K562 (cell line): ENCODE data around the gene ZNF667. TPM values are rescaled to one million over a fixed set of nuclear protein-coding genes. Genes with fewer than 3 reads are reported as not detected.

Experiments
- ATAC-seq: fragments of 200-7000 bp; cut with Tn5 transposase; 3 replicates; pipeline ENCODE4 v1.9.1; 2020; ENCODE audit warnings: moderate library complexity
- BruUV-seq: library from RNA; stranded (reverse); fragments of 400-500 nt; replicated peaks from 2 replicates; lab custom pipeline; 2021; lab: Mats Ljungman, UMichigan
- CTCF ChIA-PET: fragments of 300-600 bp; formaldehyde crosslinking; extraction: SDS; loops from one replicate; lab custom pipeline; 2021; ENCODE audit warnings: low intra/inter-chr PET ratio; lab: Yijun Ruan, JAX
- POLR2A ChIA-PET: fragments of 300-600, 350-650 bp; sonication (Branson Sonifier 250); formaldehyde crosslinking; extraction: SDS; loops from one replicate; lab custom pipeline; 2021; ENCODE audit warnings: antibody characterized with exemption, inconsistent platforms; lab: Yijun Ruan, JAX
- DNase-seq, 4 experiments: peaks; one replicate each; pipeline versions ENCODE4 v3.0.0 to v3.0.0-alpha.2; 2011 to 2018; ENCODE audit warnings: low spot score in 3 of 4, mixed read lengths in 3 of 4; ENCODE audit errors: extremely low read depth in 1 of 4
- FAIRE-seq: peaks from 2 replicates; lab custom pipeline; 2011; peaks lifted over from hg19 to GRCh38; lab: Jason Lieb, UNC
- H2AFZ ChIP-seq: 2 replicates; pipeline ENCODE4 v1.6.0; 2011; ENCODE audit warnings: low read depth, low read length, control low read depth, inconsistent platforms
- H3K27ac ChIP-seq: fragments of 200-600 bp; 3 replicates; pipeline ENCODE4 v1.8.0; 2011; ENCODE audit warnings: low read depth, mild to moderate bottlenecking, control low read depth, inconsistent platforms, low read length, moderate library complexity, mixed read lengths; ENCODE audit errors: extremely low read depth
- H3K27me3 ChIP-seq, 2 experiments: fragments of 300-600 bp in 1 of 2; 2 replicates in 1 of 2; 3 replicates in 1 of 2; pipeline versions ENCODE4 v1.6.0 to v1.8.0; 2011; ENCODE audit warnings: inconsistent platforms in 2 of 2, low read length in 2 of 2, mild to moderate bottlenecking in 1 of 2, mixed read lengths in 1 of 2, moderate library complexity in 1 of 2; ENCODE audit not compliant: control insufficient read depth in 2 of 2, insufficient read depth in 2 of 2
- H3K36me3 ChIP-seq: fragments of 300-600 bp; 3 replicates; pipeline ENCODE4 v1.8.0; 2011; ENCODE audit warnings: mild to moderate bottlenecking, low read length, inconsistent platforms; ENCODE audit not compliant: control insufficient read depth, insufficient read depth
- H3K4me1 ChIP-seq, 2 experiments: fragments of 200-600 bp in 1 of 2; replicated peaks in 1 of 2; 2 replicates in 1 of 2; 3 replicates in 1 of 2; pipeline versions ENCODE4 v1.5.1 to v1.8.0; 2011; ENCODE audit warnings: inconsistent platforms in 2 of 2, low read length in 2 of 2, mild to moderate bottlenecking in 1 of 2, mixed read lengths in 1 of 2, moderate library complexity in 1 of 2; ENCODE audit not compliant: control insufficient read depth in 2 of 2, insufficient read depth in 2 of 2
- H3K4me2 ChIP-seq: 2 replicates; pipeline ENCODE4 v1.6.1; 2011; ENCODE audit warnings: low read length, control low read depth, inconsistent platforms, mixed read lengths; ENCODE audit not compliant: insufficient read depth
- H3K4me3 ChIP-seq: fragments of 200-600 bp; sonication (generic), shearing (Covaris generic); 2 replicates; pipeline ENCODE4 v1.5.1; 2016; ENCODE audit warnings: control low read depth, inconsistent platforms
- H3K79me2 ChIP-seq: fragments of 200-600 bp; 3 replicates; pipeline ENCODE4 v1.8.0; 2011; ENCODE audit warnings: low read length, inconsistent platforms; ENCODE audit not compliant: control insufficient read depth, insufficient read depth
- H3K9ac ChIP-seq, 2 experiments: 2 replicates each; pipeline versions ENCODE4 v1.6.0 to v1.6.1; 2011; ENCODE audit warnings: low read depth in 2 of 2, low read length in 2 of 2, control low read depth in 1 of 2, inconsistent platforms in 1 of 2, mild to moderate bottlenecking in 1 of 2, mixed read lengths in 1 of 2; ENCODE audit not compliant: insufficient read depth in 1 of 2
- H3K9me1 ChIP-seq: one replicate; pipeline ENCODE4 v1.6.0; 2011; ENCODE audit warnings: inconsistent platforms, mild to moderate bottlenecking, low read length, moderate library complexity; ENCODE audit not compliant: control insufficient read depth, insufficient read depth
- H3K9me3 ChIP-seq: replicated peaks from 2 replicates; pipeline ENCODE4 v1.5.1; 2011; ENCODE audit warnings: low read depth, low read length, inconsistent platforms; ENCODE audit not compliant: control insufficient read depth, insufficient read depth
- H4K20me1 ChIP-seq: replicated peaks from 2 replicates; pipeline ENCODE4 v1.6.1; 2011; ENCODE audit warnings: low read length, inconsistent platforms, mixed read lengths; ENCODE audit not compliant: control insufficient read depth, insufficient read depth
- BCOR ChIP-seq: fragments of 450-650 bp; IDR thresholded peaks from 2 replicates; pipeline ENCODE4 v1.6.1; 2016
- BMI1 ChIP-seq: fragments of 150-350 bp; IDR thresholded peaks from 2 replicates; pipeline ENCODE4 v1.6.1; 2014; ENCODE audit warnings: low read length
- CBX5 ChIP-seq: IDR thresholded peaks from 2 replicates; pipeline ENCODE4 v1.6.1; 2014; ENCODE audit warnings: low read depth, borderline replicate concordance
- ELK3 ChIP-seq: fragments of 450-650 bp; formaldehyde crosslinking; IDR thresholded peaks from 2 replicates; pipeline ENCODE4 v1.4.0; 2020; ENCODE audit warnings: mild to moderate bottlenecking
- MAX ChIP-seq: sonication (generic); formaldehyde crosslinking; IDR thresholded peaks from 2 replicates; pipeline ENCODE4 v1.9.0; 2022; ENCODE audit warnings: mild to moderate bottlenecking, missing genetic modification reagents
- NCOA1 ChIP-seq: fragments of 450-650 bp; IDR thresholded peaks from 2 replicates; pipeline ENCODE4 v1.6.1; 2016; ENCODE audit warnings: low read depth
- PURB ChIP-seq: sonication (generic); formaldehyde crosslinking; IDR thresholded peaks from 2 replicates; pipeline ENCODE4 v1.9.0; 2021; ENCODE audit warnings: low read depth, mild to moderate bottlenecking, missing genetic modification reagents
- SIN3A ChIP-seq, 2 experiments: fragments of 150-350 bp in 1 of 2; IDR thresholded peaks; 2 replicates each; pipeline ENCODE4 v1.6.1; 2011 to 2016; ENCODE audit warnings: borderline replicate concordance in 2 of 2, low read depth in 2 of 2, low read length in 2 of 2, mild to moderate bottlenecking in 2 of 2, moderate library complexity in 2 of 2; ENCODE audit not compliant: control insufficient read depth in 1 of 2
- SMARCA5 ChIP-seq: fragments of 450-650 bp; IDR thresholded peaks from 2 replicates; pipeline ENCODE4 v1.6.1; 2016
- SMARCB1 ChIP-seq: IDR thresholded peaks from 2 replicates; pipeline ENCODE4 v1.6.1; 2011; ENCODE audit warnings: improper control_type of control experiment, low read depth; ENCODE audit not compliant: insufficient read length
- STAT5A ChIP-seq: IDR thresholded peaks from 2 replicates; pipeline ENCODE4 v1.6.1; 2012; ENCODE audit warnings: low read length, inconsistent platforms, borderline replicate concordance
- TCF7L2 ChIP-seq: fragments of 150-350 bp; IDR thresholded peaks from 2 replicates; pipeline ENCODE4 v1.6.1; 2016; ENCODE audit warnings: low read depth, mild to moderate bottlenecking, low read length, moderate library complexity
- THAP12 ChIP-seq: fragments of 250-450 bp; sonication (Bioruptor Pico); IDR thresholded peaks from 2 replicates; pipeline ENCODE4 v1.9.0; 2021; ENCODE audit warnings: mild to moderate bottlenecking, inconsistent platforms
- THRAP3 ChIP-seq: fragments of 450-650 bp; IDR thresholded peaks from 2 replicates; pipeline ENCODE4 v1.6.1; 2016; ENCODE audit warnings: mild to moderate bottlenecking, inconsistent platforms, borderline replicate concordance
- TSC22D4 ChIP-seq: fragments of 450-650 bp; IDR thresholded peaks from 2 replicates; pipeline ENCODE4 v1.6.1; 2016; ENCODE audit warnings: missing genetic modification characterization, missing biosample characterization, control low read depth
- ZFPM2 ChIP-seq: fragments of 250-450 bp; sonication (Bioruptor Pico); IDR thresholded peaks from 2 replicates; pipeline ENCODE4 v1.5.1; 2022; ENCODE audit warnings: mild to moderate bottlenecking
- WGBS: fragments of 100-300 bp; shearing (Covaris generic); methylation state at CpG from one replicate; pipeline ENCODE4 v1.1.6; 2016; ENCODE audit warnings: low coverage, mixed read lengths; ENCODE audit not compliant: insufficient coverage; ENCODE audit errors: missing lambda C conversion rate; 5-methylcytosine and 5-hydroxymethylcytosine counted together
- in situ Hi-C: fragments of 300-500 bp; cut with MboI; formaldehyde crosslinking; loops from 4 replicates; pipeline ENCODE4 v1.15.0; 2018; ENCODE audit warnings: inconsistent platforms, mixed read lengths
- intact Hi-C: fragments of 100-400 bp; cut with micrococcal nuclease; formaldehyde crosslinking; loops from 2 replicates; pipeline ENCODE4 v1.14.2; 2022
- polyA plus RNA-seq, 8 experiments: library from polyadenylated mRNA; depleted of rRNA in 4 of 8; stranded (reverse) in 5 of 8; unstranded in 3 of 8; fragments of >200 nt; fragmentation: Nextera tagmentation in 2 of 8; fragmentation: Illumina TruSeq in 1 of 8; extraction: Ambion mirVana in 2 of 8; extraction: Trizol in 1 of 8; gene quantifications; 2 replicates each; pipeline versions ENCODE4 v1.2.1 to v1.2.3, GENCODE V29; 2011 to 2014; ENCODE audit warnings: inconsistent platforms in 1 of 8, missing spikeins in 1 of 8
- total RNA-seq, 7 experiments: library from RNA; depleted of rRNA in 6 of 7; stranded (reverse); fragments of >200 nt in 6 of 7; fragmentation: Illumina TruSeq in 2 of 7; extraction: Trizol in 2 of 7; gene quantifications; 2 replicates each; pipeline versions ENCODE4 v1.2.1 to v1.2.3, GENCODE V29; 2011 to 2021; ENCODE audit warnings: low replicate concordance in 1 of 7
- TF ChIP-seq, protein P1 (sequence below): fragments of 450-650 bp; formaldehyde crosslinking; IDR thresholded peaks from 2 replicates; pipeline ENCODE4 v1.4.0; 2022; ENCODE audit warnings: missing genetic modification characterization
- TF ChIP-seq, protein P2 (sequence below): fragments of 450-650 bp; IDR thresholded peaks from 2 replicates; pipeline ENCODE4 v1.6.1; 2016; ENCODE audit warnings: low read depth, mild to moderate bottlenecking, moderate library complexity

Gene ZNF667
- total and polyA plus RNA-seq, 9 of the 15 experiments (the other 6 are each of a cell fraction or from before 2014, with no cell fraction given): not detected

- CTCF ChIA-PET: no interaction called here
- Histone ChIP-seq H3K9ac (peak overlapping the region; percentile 88 to 96; a peak in 3 of 4 replicates), H4K20me1 (no peaks in the 10 kb centered on the region), H3K36me3 (peaks cover 23% of the 10 kb centered on the region; the same call in 1 of the 3 replicates), H2AFZ (peak overlapping the region; percentile 97), H3K27me3 (no peaks in the 10 kb centered on the region), H3K4me1 (peaks cover 9 to 10% of the 10 kb centered on the region in 2 experiments; a peak in 4 of 5 replicates), H3K27ac (peak overlapping the region; percentile 89), H3K4me3 (peak overlapping the region; percentile 66), H3K79me2 (peaks cover 11% of the 10 kb centered on the region), H3K9me3 (peaks cover 9% of the 10 kb centered on the region), H3K4me2 (peak overlapping the region; percentile 100), H3K9me1 (no peaks in the 10 kb centered on the region)
- 17% methylated on average over 9 of the region's 9 CpGs for WGBS
- POLR2A ChIA-PET: no interaction called here
- FAIRE-seq (peak; percentile 88), DNase-seq (peak in 3 of 4 experiments; percentile 18 to 34 (median 22)), ATAC-seq (peak; percentile 60)
- intact Hi-C loops: no loop called here
- in situ Hi-C loops: no loop called here
- TSS peak; percentile 58 for BruUV-seq
- no peak for TF ChIP-seq PURB (CRISPR knock-in tag)
- TF ChIP-seq ELK3 (CRISPR knock-in tag): no peak
- TF ChIP-seq, protein P1, sequence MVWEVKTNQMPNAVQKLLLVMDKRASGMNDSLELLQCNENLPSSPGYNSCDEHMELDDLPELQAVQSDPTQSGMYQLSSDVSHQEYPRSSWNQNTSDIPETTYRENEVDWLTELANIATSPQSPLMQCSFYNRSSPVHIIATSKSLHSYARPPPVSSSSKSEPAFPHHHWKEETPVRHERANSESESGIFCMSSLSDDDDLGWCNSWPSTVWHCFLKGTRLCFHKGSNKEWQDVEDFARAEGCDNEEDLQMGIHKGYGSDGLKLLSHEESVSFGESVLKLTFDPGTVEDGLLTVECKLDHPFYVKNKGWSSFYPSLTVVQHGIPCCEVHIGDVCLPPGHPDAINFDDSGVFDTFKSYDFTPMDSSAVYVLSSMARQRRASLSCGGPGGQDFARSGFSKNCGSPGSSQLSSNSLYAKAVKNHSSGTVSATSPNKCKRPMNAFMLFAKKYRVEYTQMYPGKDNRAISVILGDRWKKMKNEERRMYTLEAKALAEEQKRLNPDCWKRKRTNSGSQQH (CRISPR knock-in tag): 0 out of 2 replicates have a peak, but pooled peaks have one; percentile 1
- TF ChIP-seq BMI1: no peak
- TF ChIP-seq SIN3A (IDR thresholded peaks at IDR 0.05; ENCODE audit: borderline replicate concordance in 2 of 2, control insufficient read depth in 1 of 2, low read depth in 2 of 2, low read length in 2 of 2): peak in 1 of 2 experiments; percentile 54; a peak in 1 of 4 replicates
- TF ChIP-seq MAX (CRISPR knock-in tag): peak; percentile 52
- TF ChIP-seq CBX5: no peak
- TF ChIP-seq BCOR: no peak
- no peak for TF ChIP-seq ZFPM2 (CRISPR knock-in tag)
- 0 out of 2 replicates have a peak, but pooled peaks have one; percentile 9 for TF ChIP-seq NCOA1
- TF ChIP-seq, protein P2, sequence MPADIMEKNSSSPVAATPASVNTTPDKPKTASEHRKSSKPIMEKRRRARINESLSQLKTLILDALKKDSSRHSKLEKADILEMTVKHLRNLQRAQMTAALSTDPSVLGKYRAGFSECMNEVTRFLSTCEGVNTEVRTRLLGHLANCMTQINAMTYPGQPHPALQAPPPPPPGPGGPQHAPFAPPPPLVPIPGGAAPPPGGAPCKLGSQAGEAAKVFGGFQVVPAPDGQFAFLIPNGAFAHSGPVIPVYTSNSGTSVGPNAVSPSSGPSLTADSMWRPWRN: no peak
- no peak for TF ChIP-seq TCF7L2
- TF ChIP-seq SMARCA5: 0 out of 2 replicates have a peak, but pooled peaks have one; percentile 40
- TF ChIP-seq SMARCB1: no peak
- 0 out of 2 replicates have a peak, but pooled peaks have one; percentile 24 for TF ChIP-seq STAT5A
- TF ChIP-seq THRAP3: peak; percentile 55; the same call in 1 of the 2 replicates
- TF ChIP-seq TSC22D4 (tag): no peak
- 0 out of 2 replicates have a peak, but pooled peaks have one; percentile 0 for TF ChIP-seq THAP12 (CRISPR knock-in tag)
Measured at GRCh38 chr19:56404705-56405056, 72.5 kb downstream of the ZNF667 start.
